Endothelial cell of umbilical vein (primary cell): ENCODE measurements around the gene PLXND1. TPM values are rescaled to one million over a fixed set of nuclear protein-coding genes. Genes with fewer than 3 reads are reported as not detected.

Experiments used
- BruUV-seq: library from RNA; stranded (reverse); fragments of 400-500 nt; replicated peaks from 2 replicates; lab custom pipeline; 2021; lab: Mats Ljungman, UMichigan
- CTCF ChIA-PET: fragments of 300-600, 350-600 bp; sonication (Branson Sonifier 250); formaldehyde crosslinking; loops from one replicate; lab custom pipeline; 2021; ENCODE audit warnings: antibody characterized with exemption, inconsistent platforms; lab: Charles Lee
- POLR2A ChIA-PET: fragments of 300-600, 350-600 bp; sonication (Branson Sonifier 250); formaldehyde crosslinking; loops from one replicate; lab custom pipeline; 2021; ENCODE audit warnings: antibody characterized with exemption, inconsistent platforms; lab: Charles Lee
- DNase-seq: peaks from one replicate; pipeline ENCODE4 v3.0.0-alpha.2; 2011; ENCODE audit warnings: low read depth, low spot score
- FAIRE-seq: peaks from 2 replicates; lab custom pipeline; 2011; peaks lifted over from hg19 to GRCh38; lab: Jason Lieb, UNC
- H2AFZ ChIP-seq: 2 replicates; pipeline ENCODE4 v1.6.0; 2012; ENCODE audit warnings: low read depth, low read length, control low read depth, inconsistent platforms
- H3K27ac ChIP-seq: 2 replicates; pipeline ENCODE4 v1.5.1; 2011; ENCODE audit warnings: low read depth, mild to moderate bottlenecking, control low read depth, low read length, moderate library complexity; ENCODE audit not compliant: insufficient read depth
- H3K27me3 ChIP-seq, 2 experiments: 2 replicates each; pipeline versions ENCODE4 v1.6.0 to v1.6.1; 2011; ENCODE audit warnings: low read length in 2 of 2, mixed read lengths in 1 of 2; ENCODE audit not compliant: control insufficient read depth in 2 of 2, insufficient read depth in 2 of 2
- H3K36me3 ChIP-seq, 2 experiments: 2 replicates in 1 of 2; 3 replicates in 1 of 2; pipeline ENCODE4 v1.5.1; 2011; ENCODE audit warnings: low read length in 2 of 2, mild to moderate bottlenecking in 1 of 2, moderate library complexity in 1 of 2; ENCODE audit not compliant: control insufficient read depth in 2 of 2, insufficient read depth in 2 of 2; ENCODE audit errors: extremely low read depth in 1 of 2
- H3K4me1 ChIP-seq: 3 replicates; pipeline ENCODE4 v1.5.1; 2011; ENCODE audit warnings: mild to moderate bottlenecking, low read length; ENCODE audit not compliant: control insufficient read depth, insufficient read depth; ENCODE audit errors: extremely low read depth
- H3K4me2 ChIP-seq: 2 replicates; pipeline ENCODE4 v1.6.1; 2011; ENCODE audit warnings: low read length, control low read depth, mixed read lengths; ENCODE audit not compliant: insufficient read depth
- H3K4me3 ChIP-seq, 3 experiments: fragments of 200-600 bp in 1 of 3; sonication (generic), shearing (Covaris generic) in 1 of 3; replicated peaks in 1 of 3; 2 replicates each; pipeline ENCODE4 v1.5.1; 2011 to 2016; ENCODE audit warnings: control low read depth in 3 of 3, low read length in 3 of 3, mild to moderate bottlenecking in 2 of 3, inconsistent platforms in 1 of 3, low read depth in 1 of 3, moderate library complexity in 1 of 3; ENCODE audit not compliant: insufficient read depth in 1 of 3
- H3K79me2 ChIP-seq: 2 replicates; pipeline ENCODE4 v1.6.0; 2012; ENCODE audit warnings: low read length, inconsistent platforms; ENCODE audit not compliant: control insufficient read depth, insufficient read depth
- H3K9ac ChIP-seq: replicated peaks from 2 replicates; pipeline ENCODE3; 2011; ENCODE audit warnings: low read length, control low read depth; ENCODE audit not compliant: insufficient read depth; ENCODE audit errors: extremely low read depth
- H3K9me1 ChIP-seq: replicated peaks from 3 replicates; pipeline ENCODE4 v1.6.0; 2011; ENCODE audit warnings: mild to moderate bottlenecking, low read length; ENCODE audit not compliant: control insufficient read depth, insufficient read depth; ENCODE audit errors: extremely low read depth
- H3K9me3 ChIP-seq: replicated peaks from 2 replicates; pipeline ENCODE4 v1.5.1; 2012; ENCODE audit warnings: low read length, inconsistent platforms; ENCODE audit not compliant: control insufficient read depth, insufficient read depth
- H4K20me1 ChIP-seq: replicated peaks from 2 replicates; pipeline ENCODE3; 2011; ENCODE audit warnings: mild to moderate bottlenecking, low read length; ENCODE audit not compliant: control insufficient read depth, insufficient read depth; ENCODE audit errors: extremely low read depth
- FOS ChIP-seq: IDR thresholded peaks from 2 replicates; pipeline ENCODE4 v1.6.1; 2011; ENCODE audit warnings: mild to moderate bottlenecking, low read length, moderate library complexity, borderline replicate concordance; ENCODE audit not compliant: insufficient read depth
- GATA2 ChIP-seq: IDR thresholded peaks from 2 replicates; pipeline ENCODE4 v1.7.0; 2011; ENCODE audit warnings: low read depth, mild to moderate bottlenecking, moderate library complexity, mixed read lengths, low read length; ENCODE audit not compliant: insufficient read length, insufficient read depth
- JUN ChIP-seq: IDR thresholded peaks from 2 replicates; pipeline ENCODE4 v1.6.1; 2011; ENCODE audit warnings: borderline replicate concordance, low read depth; ENCODE audit not compliant: insufficient read length, insufficient read depth
- POLR2A ChIP-seq: IDR thresholded peaks from 2 replicates; pipeline ENCODE4 v1.6.1; 2012; ENCODE audit warnings: low read depth, mild to moderate bottlenecking, control low read depth, low read length
- POLR2AphosphoS5 ChIP-seq: IDR thresholded peaks from 2 replicates; pipeline ENCODE4 v1.6.1; 2012; ENCODE audit warnings: low read depth, mild to moderate bottlenecking, control low read depth, low read length, moderate library complexity; ENCODE audit not compliant: insufficient read depth
- dilution Hi-C: fragments of 300-500 bp; cut with MboI; formaldehyde crosslinking; loops from one replicate; pipeline ENCODE4 v1.15.0; 2019; ENCODE audit warnings: low sequenced_read_pairs; ENCODE audit not compliant: extremely low pct_ligation_motif_present
- intact Hi-C: fragments of 100-400 bp; cut with micrococcal nuclease; formaldehyde crosslinking; loops from one replicate; pipeline ENCODE4 v1.10.0; 2022
- polyA plus RNA-seq, 4 experiments: library from polyadenylated mRNA; depleted of rRNA in 3 of 4; stranded (reverse) in 3 of 4; unstranded in 1 of 4; fragments of >200 nt; gene quantifications; 2 replicates each; pipeline versions ENCODE4 v1.2.1 to v1.2.3, GENCODE V29; 2011 to 2012; ENCODE audit warnings: missing spikeins in 1 of 4
- total RNA-seq: library from RNA; stranded (reverse); gene quantifications from 2 replicates; pipeline ENCODE4 v1.2.3, GENCODE V29; 2021
- TF ChIP-seq, protein P1 (sequence below): IDR thresholded peaks from 2 replicates; pipeline ENCODE4 v1.6.1; 2011; ENCODE audit not compliant: insufficient read depth, insufficient read length

Gene PLXND1
- total and polyA plus RNA-seq, 2 donors (not counting 3 experiments of a cell fraction or from before 2014, with no cell fraction given), result 300 to 834 TPM

DNA sequence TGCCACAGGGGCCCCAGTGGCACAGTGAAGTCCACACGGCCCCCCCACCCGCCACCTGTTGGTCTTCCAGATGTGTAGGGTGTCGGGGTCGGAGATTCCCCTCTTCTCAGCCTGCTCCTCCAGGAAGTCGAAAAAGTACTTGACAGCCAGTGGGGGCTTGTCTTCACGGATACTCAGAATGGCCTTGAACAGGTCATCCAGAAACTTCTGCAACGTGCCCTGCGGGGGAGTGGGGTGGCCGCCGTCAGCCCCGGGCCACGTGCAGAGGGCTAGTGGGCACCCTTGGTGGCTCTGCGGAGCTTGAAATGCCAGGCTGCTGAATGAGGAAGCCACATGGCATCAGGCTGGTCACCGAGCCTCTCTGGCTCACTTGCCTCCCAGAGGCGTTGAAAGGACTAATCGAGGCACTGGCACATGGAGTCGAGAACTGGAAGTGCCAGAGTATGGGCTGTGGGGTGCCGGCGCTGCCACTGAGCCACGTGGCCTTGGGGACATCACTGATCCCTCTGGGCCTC is 46.9 kb downstream of the PLXND1 start:
- dilution Hi-C loops, result no loop called here
- H3K9ac ChIP-seq, result no peak overlapping the region
- TF ChIP-seq POLR2A, result peak; percentile 0
- no peak for TF ChIP-seq POLR2AphosphoS5
- ChIA-PET POLR2A (interaction anchor here (0.6 kb wide), 1 partner anchor 70 kb away, joined by 3 read pairs; no protein-coding TSS in a partner anchor), CTCF (interaction anchor here (0.8 to 6.4 kb wide), 2 partner anchors 40 to 68 kb away, joined by 3 to 80 read pairs; no protein-coding TSS in a partner anchor)
- H3K4me3 ChIP-seq, result no peak overlapping the region
- H3K9me1 ChIP-seq, result no peaks in the 10 kb centered on the region
- H3K9me3 ChIP-seq, result no peaks in the 10 kb centered on the region
- DNase-seq (no peak), FAIRE-seq (no peak)
- no peaks in the 10 kb centered on the region for H3K79me2 ChIP-seq
- no TSS peak for BruUV-seq
- H3K27me3 ChIP-seq, result no peaks in the 10 kb centered on the region
- peaks cover 42% of the 10 kb centered on the region for H3K4me1 ChIP-seq
- intact Hi-C loops, result loop anchor here (2.0 to 5.0 kb wide), 2 partner anchors 37 to 177 kb away; no protein-coding TSS in a partner anchor
- H4K20me1 ChIP-seq, result no peaks in the 10 kb centered on the region
- no peak overlapping the region for H3K4me2 ChIP-seq
- H3K36me3 ChIP-seq, result peaks cover 20 to 56% of the 10 kb centered on the region in 2 experiments
- no peak overlapping the region for H3K27ac ChIP-seq
- no peak overlapping the region for H2AFZ ChIP-seq

DNA sequence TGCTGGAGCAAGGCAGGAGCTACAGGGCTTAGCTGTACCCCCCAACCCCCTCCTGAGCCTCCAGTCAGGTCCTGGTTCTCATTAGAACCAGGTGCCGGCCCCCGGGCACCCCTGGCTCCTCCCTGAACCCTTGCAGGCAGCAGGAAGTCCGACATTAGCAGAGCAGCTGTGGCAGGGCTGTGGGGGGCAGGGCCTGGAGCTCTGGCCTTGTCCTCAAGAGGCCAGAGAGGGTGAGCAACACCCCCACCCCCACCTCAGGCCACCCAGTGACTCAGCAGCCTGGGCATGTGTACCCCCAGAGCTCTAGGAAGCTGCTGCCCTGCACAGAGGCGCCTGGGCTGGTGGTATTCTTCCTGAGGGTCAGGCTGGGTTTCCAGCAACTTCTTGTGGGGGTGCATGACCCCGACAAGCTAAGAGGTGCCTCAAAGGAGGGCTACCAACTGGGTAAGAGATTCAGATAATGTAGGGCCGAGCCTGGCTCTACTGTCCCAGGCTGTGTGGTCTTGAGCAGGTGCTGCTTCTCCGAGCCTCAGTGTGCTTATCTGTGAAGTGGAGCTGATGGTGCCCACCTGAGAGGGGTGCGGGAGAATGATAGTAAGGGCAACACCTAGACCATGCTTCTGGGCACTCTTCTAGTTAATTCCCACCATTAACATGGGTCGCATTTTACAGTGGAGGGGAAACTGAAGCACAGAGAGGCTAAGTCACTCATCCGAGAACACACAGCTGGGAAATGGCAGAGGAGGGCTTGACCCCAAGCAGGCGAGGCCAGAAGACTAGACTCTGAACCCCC is 47.5 kb downstream of the PLXND1 start:
- Histone ChIP-seq H3K9me1 (no peaks in the 10 kb centered on the region), H4K20me1 (no peaks in the 10 kb centered on the region), H3K9ac (no peak overlapping the region), H3K4me1 (peaks cover 42% of the 10 kb centered on the region), H3K4me3 (no peak overlapping the region), H3K27me3 (no peaks in the 10 kb centered on the region), H3K4me2 (no peak overlapping the region), H3K27ac (peak overlapping the region; percentile 48), H3K36me3 (peaks cover 18 to 53% of the 10 kb centered on the region in 2 experiments), H3K79me2 (no peaks in the 10 kb centered on the region), H2AFZ (no peak overlapping the region), H3K9me3 (no peaks in the 10 kb centered on the region)
- dilution Hi-C loops (no loop called here), intact Hi-C loops (no loop called here)
- ChIA-PET CTCF (interaction anchor here (0.8 to 6.4 kb wide), 6 partner anchors 9 to 67 kb away, joined by 3 to 80 read pairs (median 3); no protein-coding TSS in a partner anchor), POLR2A (interaction anchor here (0.6 kb wide), 1 partner anchor 69 kb away, joined by 3 read pairs; no protein-coding TSS in a partner anchor)
- peak; percentile 38 for FAIRE-seq
- TF ChIP-seq, protein P1, sequence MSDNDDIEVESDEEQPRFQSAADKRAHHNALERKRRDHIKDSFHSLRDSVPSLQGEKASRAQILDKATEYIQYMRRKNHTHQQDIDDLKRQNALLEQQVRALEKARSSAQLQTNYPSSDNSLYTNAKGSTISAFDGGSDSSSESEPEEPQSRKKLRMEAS, result no peak
- peak; percentile 47 for TF ChIP-seq POLR2A
- TF ChIP-seq JUN, result no peak
- peak; percentile 69 for TF ChIP-seq POLR2AphosphoS5
- TF ChIP-seq FOS, result peak; percentile 62
- no peak for TF ChIP-seq GATA2
- BruUV-seq, result no TSS peak
- DNase-seq, result peak; percentile 52
